ENCODE measurements around the gene GPC5. TPM values are rescaled to one million over a fixed set of nuclear protein-coding genes. Genes with fewer than 3 reads are reported as not detected.

GPC5 gene
- total and polyA plus RNA-seq, 2 donors (not counting 3 experiments of a cell fraction or from before 2014, with no cell fraction given): 0.59 to 0.97 TPM

GRCh38 chr13:91710733-91711132, 312.3 kb downstream of the GPC5 start:
- intact Hi-C loops (cut with micrococcal nuclease) (no loop called here), dilution Hi-C loops (cut with MboI; ENCODE audit: extremely low pct_ligation_motif_present, low sequenced_read_pairs) (no loop called here)
- H3K9me1 ChIP-seq (replicated peaks; ENCODE audit: control insufficient read depth, extremely low read depth, insufficient read depth, low read length): no peaks in the 10 kb centered on the region
- H3K4me1 ChIP-seq (ENCODE audit: control insufficient read depth, extremely low read depth, insufficient read depth, low read length): no peaks in the 10 kb centered on the region
- FAIRE-seq (no peak), DNase-seq (ENCODE audit: low read depth, low spot score) (no peak)
- H3K27me3 ChIP-seq (ENCODE audit: control insufficient read depth in 2 of 2, insufficient read depth in 2 of 2, low read length in 2 of 2): no peaks in the 10 kb centered on the region
- POLR2A ChIA-PET: no interaction called here
- H3K36me3 ChIP-seq (ENCODE audit: control insufficient read depth in 2 of 2, extremely low read depth in 1 of 2, insufficient read depth in 2 of 2, low read length in 2 of 2): no peaks in the 10 kb centered on the region
- no peaks in the 10 kb centered on the region for H4K20me1 ChIP-seq (replicated peaks; ENCODE audit: control insufficient read depth, extremely low read depth, insufficient read depth, low read length)
- TF ChIP-seq POLR2A (IDR thresholded peaks at IDR 0.05; ENCODE audit: low read depth, low read length): no peak
- no peak for TF ChIP-seq MYC (IDR thresholded peaks at IDR 0.05; ENCODE audit: low read depth, low read length)
- TF ChIP-seq GATA2 (IDR thresholded peaks at IDR 0.05; ENCODE audit: insufficient read depth, insufficient read length, low read depth, low read length): no peak
- TF ChIP-seq, protein P1, sequence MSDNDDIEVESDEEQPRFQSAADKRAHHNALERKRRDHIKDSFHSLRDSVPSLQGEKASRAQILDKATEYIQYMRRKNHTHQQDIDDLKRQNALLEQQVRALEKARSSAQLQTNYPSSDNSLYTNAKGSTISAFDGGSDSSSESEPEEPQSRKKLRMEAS (IDR thresholded peaks at IDR 0.05; ENCODE audit: insufficient read depth, insufficient read length): no peak
- no peak overlapping the region for H3K4me3 ChIP-seq (replicated peaks in 1 of 3; ENCODE audit: insufficient read depth in 1 of 3, low read depth in 1 of 3, low read length in 3 of 3)
- no peak overlapping the region for H3K9ac ChIP-seq (replicated peaks; ENCODE audit: extremely low read depth, insufficient read depth, low read length)
- no peaks in the 10 kb centered on the region for H3K79me2 ChIP-seq (ENCODE audit: control insufficient read depth, insufficient read depth, low read length)
- CTCF ChIA-PET: no interaction called here
- H2AFZ ChIP-seq (ENCODE audit: low read depth, low read length): no peak overlapping the region
- H3K27ac ChIP-seq (ENCODE audit: insufficient read depth, low read depth, low read length): no peak overlapping the region
- no peaks in the 10 kb centered on the region for H3K9me3 ChIP-seq (replicated peaks; ENCODE audit: control insufficient read depth, insufficient read depth, low read length)
- BruUV-seq (replicated peaks): no TSS peak
- H3K4me2 ChIP-seq (ENCODE audit: insufficient read depth, low read length): no peak overlapping the region

DNA sequence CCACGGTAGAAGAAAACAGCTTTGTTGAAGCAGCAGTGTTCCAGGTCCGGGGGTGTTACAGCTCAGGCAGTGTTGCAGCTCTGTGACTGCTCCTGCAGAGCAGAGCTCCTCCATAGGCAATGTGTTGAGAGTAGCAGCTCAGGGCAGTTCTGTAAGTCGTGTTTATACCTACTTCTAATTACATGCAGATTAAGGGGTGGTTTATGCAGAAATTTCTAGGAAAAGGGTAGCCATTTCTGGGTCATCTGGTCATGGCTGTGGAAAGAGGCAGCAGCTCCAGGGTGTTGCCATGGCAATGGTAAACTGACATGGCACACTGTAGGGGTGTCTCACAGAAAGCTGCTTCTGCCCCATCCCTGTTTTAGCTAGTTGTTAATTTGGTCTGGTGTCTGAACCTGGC, 316.4 kb downstream of the GPC5 start:
- no peaks in the 10 kb centered on the region for H4K20me1 ChIP-seq (replicated peaks; ENCODE audit: control insufficient read depth, extremely low read depth, insufficient read depth, low read length)
- ChIA-PET CTCF (no interaction called here), POLR2A (no interaction called here)
- no peak overlapping the region for H3K9ac ChIP-seq (replicated peaks; ENCODE audit: extremely low read depth, insufficient read depth, low read length)
- H3K79me2 ChIP-seq (ENCODE audit: control insufficient read depth, insufficient read depth, low read length): no peaks in the 10 kb centered on the region
- H3K9me3 ChIP-seq (replicated peaks; ENCODE audit: control insufficient read depth, insufficient read depth, low read length): no peaks in the 10 kb centered on the region
- no peak for TF ChIP-seq EZH2 (IDR thresholded peaks at IDR 0.05; ENCODE audit: borderline replicate concordance, low read depth, low read length, severe bottlenecking)
- no peak for TF ChIP-seq FOS (IDR thresholded peaks at IDR 0.05; ENCODE audit: borderline replicate concordance, insufficient read depth, low read length)
- TF ChIP-seq, protein P1 (IDR thresholded peaks at IDR 0.05; ENCODE audit: insufficient read depth, insufficient read length): no peak
- TF ChIP-seq POLR2A (IDR thresholded peaks at IDR 0.05; ENCODE audit: low read depth, low read length): no peak
- TF ChIP-seq, protein P2, sequence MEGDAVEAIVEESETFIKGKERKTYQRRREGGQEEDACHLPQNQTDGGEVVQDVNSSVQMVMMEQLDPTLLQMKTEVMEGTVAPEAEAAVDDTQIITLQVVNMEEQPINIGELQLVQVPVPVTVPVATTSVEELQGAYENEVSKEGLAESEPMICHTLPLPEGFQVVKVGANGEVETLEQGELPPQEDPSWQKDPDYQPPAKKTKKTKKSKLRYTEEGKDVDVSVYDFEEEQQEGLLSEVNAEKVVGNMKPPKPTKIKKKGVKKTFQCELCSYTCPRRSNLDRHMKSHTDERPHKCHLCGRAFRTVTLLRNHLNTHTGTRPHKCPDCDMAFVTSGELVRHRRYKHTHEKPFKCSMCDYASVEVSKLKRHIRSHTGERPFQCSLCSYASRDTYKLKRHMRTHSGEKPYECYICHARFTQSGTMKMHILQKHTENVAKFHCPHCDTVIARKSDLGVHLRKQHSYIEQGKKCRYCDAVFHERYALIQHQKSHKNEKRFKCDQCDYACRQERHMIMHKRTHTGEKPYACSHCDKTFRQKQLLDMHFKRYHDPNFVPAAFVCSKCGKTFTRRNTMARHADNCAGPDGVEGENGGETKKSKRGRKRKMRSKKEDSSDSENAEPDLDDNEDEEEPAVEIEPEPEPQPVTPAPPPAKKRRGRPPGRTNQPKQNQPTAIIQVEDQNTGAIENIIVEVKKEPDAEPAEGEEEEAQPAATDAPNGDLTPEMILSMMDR (IDR thresholded peaks at IDR 0.05; ENCODE audit: extremely low read depth in 1 of 2, insufficient read depth in 1 of 2, low read depth in 1 of 2, low read length in 2 of 2): no peak
- TF ChIP-seq POLR2AphosphoS5 (IDR thresholded peaks at IDR 0.05; ENCODE audit: insufficient read depth, low read depth, low read length): no peak
- DNase-seq (ENCODE audit: low read depth, low spot score): no peak
- no peaks in the 10 kb centered on the region for H3K9me1 ChIP-seq (replicated peaks; ENCODE audit: control insufficient read depth, extremely low read depth, insufficient read depth, low read length)
- no peak overlapping the region for H3K27ac ChIP-seq (ENCODE audit: insufficient read depth, low read depth, low read length)
- H3K27me3 ChIP-seq (ENCODE audit: control insufficient read depth in 2 of 2, insufficient read depth in 2 of 2, low read length in 2 of 2): no peaks in the 10 kb centered on the region
- H3K4me2 ChIP-seq (ENCODE audit: insufficient read depth, low read length): no peak overlapping the region
- dilution Hi-C loops (cut with MboI; ENCODE audit: extremely low pct_ligation_motif_present, low sequenced_read_pairs): no loop called here
- no peaks in the 10 kb centered on the region for H3K36me3 ChIP-seq (ENCODE audit: control insufficient read depth in 2 of 2, extremely low read depth in 1 of 2, insufficient read depth in 2 of 2, low read length in 2 of 2)
- intact Hi-C loops (cut with micrococcal nuclease): no loop called here
- no peak for FAIRE-seq
- H3K4me3 ChIP-seq (replicated peaks in 1 of 3; ENCODE audit: insufficient read depth in 1 of 3, low read depth in 1 of 3, low read length in 3 of 3): no peak overlapping the region
- no peak overlapping the region for H2AFZ ChIP-seq (ENCODE audit: low read depth, low read length)
- no TSS peak for BruUV-seq (replicated peaks)
- H3K4me1 ChIP-seq (ENCODE audit: control insufficient read depth, extremely low read depth, insufficient read depth, low read length): no peaks in the 10 kb centered on the region

Data from endothelial cell of umbilical vein (primary cell).